SU-DHL-6 (cell line): ENCODE results near the gene PKDCC.

Source experiments
- H2AFZ ChIP-seq: fragments of 200-600 bp; sonication (generic); 2 replicates; pipeline ENCODE4 v1.6.1; 2014; ENCODE audit warnings: low read depth, mild to moderate bottlenecking, moderate library complexity, mixed read lengths, antibody characterized with exemption, low read length; ENCODE audit not compliant: severe bottlenecking
- H3F3A ChIP-seq: fragments of 200-600 bp; shearing (Covaris generic); 2 replicates; pipeline ENCODE4 v1.6.0; 2016; ENCODE audit warnings: antibody characterized with exemption, mild to moderate bottlenecking; ENCODE audit not compliant: insufficient read depth
- H3K27ac ChIP-seq: fragments of 200-600 bp; sonication (generic); 2 replicates; pipeline ENCODE4 v1.5.1; 2016; ENCODE audit warnings: low read depth, mild to moderate bottlenecking, low read length, moderate library complexity, mixed read lengths
- H3K27me3 ChIP-seq: fragments of 200-600 bp; sonication (generic), shearing (Covaris generic); 2 replicates; pipeline ENCODE4 v1.6.0; 2014; ENCODE audit warnings: mild to moderate bottlenecking, low read length
- H3K36me3 ChIP-seq: fragments of 200-600 bp; sonication (generic); 2 replicates; pipeline ENCODE4 v1.6.1; 2014; ENCODE audit warnings: mild to moderate bottlenecking, low read length, mixed read lengths
- H3K4me2 ChIP-seq: fragments of 300-600, 200-600 bp; shearing (Covaris generic), sonication (generic); 2 replicates; pipeline ENCODE4 v1.6.0; 2014; ENCODE audit warnings: low read length, low read depth, mild to moderate bottlenecking; ENCODE audit not compliant: poor library complexity, severe bottlenecking
- H3K4me3 ChIP-seq: fragments of 200-600 bp; sonication (generic); 2 replicates; pipeline ENCODE4 v1.5.1; 2014; ENCODE audit warnings: antibody characterized with exemption, low read length, mild to moderate bottlenecking, mixed read lengths; ENCODE audit not compliant: insufficient read depth, poor library complexity, severe bottlenecking
- H3K79me2 ChIP-seq: fragments of 200-600 bp; sonication (generic); 2 replicates; pipeline ENCODE4 v1.6.1; 2014; ENCODE audit warnings: mild to moderate bottlenecking, low read length, moderate library complexity; ENCODE audit not compliant: insufficient read depth
- H3K9ac ChIP-seq: fragments of 200-600 bp; sonication (generic); 2 replicates; pipeline ENCODE4 v1.7.0; 2014; ENCODE audit warnings: mild to moderate bottlenecking, low read length
- H3K9me2 ChIP-seq: fragments of 200-600 bp; sonication (generic); replicated peaks from 2 replicates; pipeline ENCODE4 v1.6.1; 2014; ENCODE audit warnings: low read length; ENCODE audit not compliant: insufficient read depth
- H3K9me3 ChIP-seq: fragments of 200-600 bp; sonication (generic); 2 replicates; pipeline ENCODE4 v1.6.1; 2014; ENCODE audit warnings: low read length, mixed read lengths; ENCODE audit not compliant: insufficient read depth
- H4K20me1 ChIP-seq: fragments of 200-600 bp; sonication (generic); 2 replicates; pipeline ENCODE4 v1.6.1; 2014; ENCODE audit warnings: low read depth, mild to moderate bottlenecking, antibody characterized with exemption, low read length, moderate library complexity, mixed read lengths
- CTCF ChIP-seq: fragments of 200-600 bp; sonication (generic); IDR thresholded peaks from one replicate; pipeline ENCODE4 v1.5.1; 2017; ENCODE audit warnings: antibody characterized with exemption, mild to moderate bottlenecking, low read length, moderate library complexity; ENCODE audit not compliant: insufficient read depth, poor library complexity, severe bottlenecking
- EZH2phosphoT487 ChIP-seq: fragments of 200-600 bp; sonication (generic), shearing (Covaris generic); conservative IDR thresholded peaks from 2 replicates; pipeline ENCODE4 v1.6.1; 2018; ENCODE audit warnings: mild to moderate bottlenecking, antibody characterized with exemption, low read length, moderate library complexity, mixed read lengths

Gene PKDCC

GRCh38 chr2:42057159-42057901 is 9.5 kb downstream of the PKDCC start:
- Histone ChIP-seq H3K79me2 (no peaks in the 10 kb centered on the region), H3K27me3 (no peaks in the 10 kb centered on the region), H3K9me2 (no peaks in the 10 kb centered on the region), H2AFZ (no peak overlapping the region), H3K27ac (no peak overlapping the region), H3K4me2 (no peak overlapping the region), H4K20me1 (no peaks in the 10 kb centered on the region), H3F3A (no peaks in the 10 kb centered on the region), H3K4me3 (no peak overlapping the region), H3K9me3 (no peaks in the 10 kb centered on the region), H3K9ac (no peak overlapping the region), H3K36me3 (no peaks in the 10 kb centered on the region)
- no peak for TF ChIP-seq EZH2phosphoT487
- no peak for TF ChIP-seq CTCF

- no peak overlapping the region for H3K27ac ChIP-seq
These were observed 10.2 kb downstream of the PKDCC start for GRCh38 chr2:42057902-42058450.

GRCh38 chr2:42059261-42059898 is 11.6 kb downstream of the PKDCC start:
- no peak for TF ChIP-seq CTCF
- TF ChIP-seq EZH2phosphoT487, result no peak
- Histone ChIP-seq H3K36me3 (no peaks in the 10 kb centered on the region), H3K4me3 (no peak overlapping the region), H3K9me2 (no peaks in the 10 kb centered on the region), H3K27ac (no peak overlapping the region), H3K9ac (no peak overlapping the region), H3F3A (no peaks in the 10 kb centered on the region), H3K9me3 (no peaks in the 10 kb centered on the region), H3K27me3 (no peaks in the 10 kb centered on the region), H2AFZ (no peak overlapping the region), H3K79me2 (no peaks in the 10 kb centered on the region), H3K4me2 (no peak overlapping the region), H4K20me1 (no peaks in the 10 kb centered on the region)

More at GRCh38 chr2:42057902-42058450, 10.2 kb downstream of the PKDCC start:
- Histone ChIP-seq H3K4me2 (no peak overlapping the region), H3F3A (no peaks in the 10 kb centered on the region), H3K79me2 (no peaks in the 10 kb centered on the region), H3K4me3 (no peak overlapping the region), H3K9me2 (no peaks in the 10 kb centered on the region), H3K9me3 (no peaks in the 10 kb centered on the region), H3K9ac (no peak overlapping the region), H3K36me3 (no peaks in the 10 kb centered on the region), H3K27me3 (no peaks in the 10 kb centered on the region), H2AFZ (no peak overlapping the region), H4K20me1 (no peaks in the 10 kb centered on the region)
- TF ChIP-seq CTCF (no peak), EZH2phosphoT487 (no peak)
